SK-N-DZ (cell line): ENCODE results near the gene SGSM1.

Experiments
- DNase-seq: peaks from one replicate; pipeline ENCODE4 v3.0.0-alpha.2; 2015; ENCODE audit warnings: low spot score

SGSM1 gene

DNA sequence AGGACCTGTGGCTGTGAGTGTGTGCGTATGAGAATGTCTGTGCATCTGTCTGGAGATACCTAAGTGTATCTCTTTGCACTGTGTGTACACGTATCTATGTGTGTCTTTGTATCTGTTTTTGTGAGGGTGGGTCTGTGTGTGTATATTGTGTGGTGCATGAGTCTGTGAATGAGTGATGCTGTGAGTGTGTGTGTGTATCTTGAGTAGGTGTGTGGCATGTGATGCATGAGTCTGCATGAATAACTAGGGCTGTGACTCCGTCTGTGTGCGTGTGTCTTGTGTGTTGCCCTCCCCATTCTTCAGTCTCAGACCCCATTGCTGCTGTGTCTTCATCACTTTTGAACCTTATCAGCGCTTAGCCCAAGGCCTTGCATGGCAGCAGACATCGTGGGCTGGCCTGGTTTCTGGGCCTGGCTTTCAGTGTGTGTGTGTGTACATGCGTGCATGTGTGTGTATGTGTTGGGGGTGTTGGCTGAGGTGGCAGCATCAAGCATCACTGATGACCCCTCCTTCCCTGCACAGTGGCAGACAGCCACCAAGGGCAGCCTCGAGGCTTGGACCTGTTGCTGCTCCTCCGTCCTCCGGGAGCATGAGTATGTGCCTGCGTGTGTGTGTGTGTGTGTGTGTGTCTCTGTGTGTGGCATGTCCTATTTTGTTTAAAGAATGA is 1.4 kb downstream of the SGSM1 start:
- no peak for DNase-seq

DNA sequence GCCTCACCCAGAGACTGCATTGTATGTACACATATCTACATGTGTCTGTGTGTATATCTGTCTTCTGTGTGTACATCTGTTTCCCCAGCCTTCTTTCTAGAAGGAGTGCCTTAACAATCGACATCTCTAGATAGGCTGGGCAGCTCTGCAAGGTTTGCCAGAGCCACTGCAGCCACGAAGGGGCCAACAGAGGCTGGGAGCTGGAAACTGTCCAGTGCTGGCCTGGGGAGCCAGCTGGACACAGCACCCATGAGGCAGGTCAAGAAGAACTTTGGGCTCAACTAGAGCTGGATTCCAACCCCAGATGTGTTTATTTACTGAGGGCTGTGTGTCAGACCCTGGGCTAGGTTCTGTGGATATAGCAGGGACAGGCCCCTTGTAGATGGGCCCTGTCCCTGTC is 3.3 kb downstream of the SGSM1 start:
- DNase-seq: no peak

DNA sequence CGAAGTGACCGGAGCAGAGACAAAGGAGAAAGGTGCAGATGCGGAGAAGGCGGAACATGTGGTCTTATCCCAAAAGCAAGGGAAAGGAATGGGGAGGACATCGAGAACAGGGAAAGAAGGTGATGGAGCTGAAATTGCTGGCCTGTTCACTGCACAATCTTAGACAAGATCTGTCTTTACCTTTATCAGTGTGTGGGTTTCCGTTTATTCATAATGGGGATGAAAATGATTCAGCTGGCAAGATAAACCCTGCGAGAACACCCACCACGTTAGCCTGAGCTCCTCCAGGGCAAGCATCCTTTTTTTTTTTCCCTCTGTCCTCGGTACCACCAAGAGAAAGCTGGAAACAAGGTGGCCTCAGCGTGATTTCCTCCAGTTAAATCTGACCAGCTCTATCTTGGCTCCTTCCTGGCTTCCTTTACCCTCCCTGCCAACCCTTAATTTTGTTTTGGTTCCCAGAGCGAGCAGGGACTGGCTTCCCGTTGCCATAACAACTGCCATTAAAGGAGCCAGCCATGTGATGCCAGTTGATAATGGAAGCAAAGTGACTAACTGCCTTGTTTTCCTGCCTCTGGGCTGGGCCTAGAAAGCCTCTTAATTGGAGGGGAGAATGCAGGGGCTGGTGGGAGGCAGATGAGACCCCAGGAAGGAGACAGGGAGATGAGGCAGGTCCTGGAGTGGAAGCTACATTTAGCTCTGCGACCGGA is 4.2 kb downstream of the SGSM1 start:
- DNase-seq: peak; percentile 55

DNA sequence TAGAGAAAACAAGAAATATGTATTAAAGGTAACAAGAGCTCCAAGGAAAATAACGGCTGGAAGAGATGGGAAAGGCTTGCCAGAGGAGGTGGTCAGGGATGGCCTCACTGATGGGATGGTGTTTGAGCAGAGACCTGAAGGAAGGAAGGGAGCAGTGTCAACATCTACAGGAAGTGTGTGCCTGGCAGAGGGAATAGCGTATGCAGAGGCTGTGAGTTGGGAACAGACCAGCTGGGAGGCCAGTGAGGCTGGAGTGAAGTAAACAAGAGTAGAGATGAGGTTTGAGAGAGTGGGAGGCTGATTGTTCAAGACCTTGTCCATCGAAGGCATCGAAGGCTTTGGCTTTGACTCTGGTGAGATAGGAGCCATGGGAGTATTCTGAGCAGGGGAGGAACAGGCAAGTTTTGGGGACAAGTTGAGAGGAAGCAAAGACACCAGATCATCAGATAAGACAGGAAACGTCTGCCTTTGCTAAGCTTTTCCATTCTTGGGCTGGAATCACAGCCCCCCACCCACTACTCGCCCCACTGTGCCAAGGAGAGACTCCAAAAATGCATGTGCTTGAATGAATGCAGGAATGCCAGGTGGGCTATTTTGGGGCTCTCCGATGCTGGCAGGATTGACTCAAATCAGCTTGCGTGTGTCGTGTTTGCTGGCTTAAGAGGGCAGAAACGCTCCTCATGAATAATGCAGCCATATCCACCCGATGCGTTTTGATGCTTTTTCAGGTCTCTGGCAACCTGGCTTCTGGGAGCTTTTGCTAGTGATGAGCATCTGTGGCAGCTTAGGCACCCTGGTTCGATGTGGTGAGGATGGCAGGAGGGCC is 7.2 kb downstream of the SGSM1 start:
- no peak for DNase-seq

DNA sequence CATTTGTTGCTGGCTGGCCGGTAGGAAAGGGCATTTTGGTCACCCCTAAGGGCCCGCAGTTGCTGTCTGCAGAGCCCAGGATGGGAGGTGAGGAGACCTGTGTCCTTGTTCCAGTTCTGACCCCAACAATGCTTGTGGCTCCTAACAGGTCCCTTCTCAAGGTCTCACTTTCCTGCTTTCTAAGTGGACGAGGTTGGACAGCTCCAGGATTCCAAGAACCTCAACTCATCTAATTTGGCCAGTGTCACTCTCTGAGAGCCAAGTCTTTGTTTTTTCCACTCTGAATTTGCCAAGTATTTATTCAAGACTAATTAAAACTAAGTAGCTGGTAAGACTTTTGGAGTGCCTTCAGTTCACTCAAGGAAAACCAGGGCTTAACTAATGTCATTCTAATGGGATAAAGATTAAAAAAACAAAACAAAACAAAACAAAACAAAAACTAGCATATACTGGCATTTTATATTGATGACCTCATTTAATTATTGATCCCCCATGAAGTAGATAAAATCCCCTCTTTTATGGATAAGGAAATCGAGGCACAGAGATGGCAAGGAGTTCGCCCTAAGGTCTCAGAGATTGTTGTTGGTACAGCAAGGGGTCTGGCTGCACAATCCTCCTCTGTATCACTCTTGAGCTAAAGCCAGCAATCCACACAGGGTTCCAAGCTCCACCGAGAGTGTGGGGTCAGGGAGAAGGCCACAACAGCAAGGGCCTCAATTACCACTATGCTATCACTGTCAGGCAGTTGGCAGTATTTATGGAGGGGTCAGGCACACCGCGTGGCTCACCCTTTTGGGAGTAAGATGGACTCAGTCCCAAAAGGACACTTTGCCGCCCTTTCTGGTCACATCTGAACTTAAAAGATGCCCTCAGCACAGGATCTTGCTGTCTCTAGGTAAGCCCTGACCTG is 8.1 kb downstream of the SGSM1 start:
- DNase-seq: no peak

DNA sequence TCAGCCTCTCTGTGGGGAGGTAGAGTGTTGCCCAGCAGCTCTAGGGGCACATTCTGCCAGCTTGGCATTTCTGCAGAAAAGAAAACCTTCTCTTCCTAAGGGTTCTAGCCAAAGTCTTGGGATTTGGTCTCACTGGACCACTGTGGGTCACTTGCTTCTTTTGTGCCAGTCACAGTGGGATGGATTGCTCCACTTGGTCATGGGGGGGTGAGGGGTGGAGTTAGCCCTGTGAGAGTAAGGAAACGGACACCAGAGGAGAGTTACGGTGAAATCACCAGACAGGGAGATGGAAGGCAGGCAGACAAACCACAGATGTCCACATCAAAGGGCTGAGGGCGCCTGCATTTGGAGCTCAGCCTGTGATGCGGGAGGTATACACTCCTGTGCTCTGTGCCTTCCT is 10.8 kb downstream of the SGSM1 start:
- no peak for DNase-seq

DNA sequence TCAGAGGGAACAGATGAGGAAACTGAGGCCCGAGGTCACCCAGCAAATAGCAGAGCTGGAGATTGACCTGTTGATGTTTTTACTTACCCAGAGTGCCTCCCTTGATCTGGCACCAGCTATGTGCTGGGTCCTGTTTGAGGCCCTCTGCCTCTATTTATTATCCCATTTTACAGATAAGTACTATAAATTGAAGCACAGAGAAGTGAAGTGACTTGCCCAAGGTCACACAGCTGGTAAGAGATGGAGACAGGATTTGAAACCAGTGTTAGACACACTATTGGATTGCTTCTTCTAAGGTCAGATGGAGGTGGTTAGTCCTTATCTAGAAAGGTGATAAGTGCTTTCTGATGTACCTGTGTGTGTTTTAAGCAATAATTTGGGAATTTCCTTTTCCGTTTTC is 13.5 kb downstream of the SGSM1 start:
- DNase-seq: no peak

DNA sequence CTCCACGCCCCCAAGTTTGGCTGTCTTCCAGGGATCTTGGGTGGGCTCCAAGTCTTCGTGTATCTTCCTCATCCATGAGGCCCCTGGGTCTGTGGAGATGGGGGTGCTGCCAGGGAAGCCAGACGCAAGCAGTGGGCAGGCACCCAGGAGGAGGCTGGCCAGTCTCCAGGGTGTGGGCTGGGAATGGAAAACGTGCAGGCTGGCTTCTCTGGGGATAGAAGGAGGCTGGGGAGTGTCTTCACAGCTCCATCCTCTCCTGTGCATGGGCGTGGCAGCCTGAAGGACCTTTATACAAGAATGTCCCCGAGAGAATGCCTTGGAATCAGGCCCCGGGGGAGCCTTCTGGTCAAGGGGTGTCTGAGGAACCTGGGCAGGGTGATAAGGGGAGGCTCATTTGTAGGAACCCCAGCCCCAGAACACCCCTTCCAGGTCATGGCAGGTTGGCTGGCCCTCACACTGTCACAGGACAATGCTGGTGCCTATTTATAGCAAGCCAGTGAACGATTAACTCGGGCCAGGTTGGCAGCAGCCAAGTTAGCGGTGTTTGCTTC is 14.0 kb downstream of the SGSM1 start:
- DNase-seq: no peak

DNA sequence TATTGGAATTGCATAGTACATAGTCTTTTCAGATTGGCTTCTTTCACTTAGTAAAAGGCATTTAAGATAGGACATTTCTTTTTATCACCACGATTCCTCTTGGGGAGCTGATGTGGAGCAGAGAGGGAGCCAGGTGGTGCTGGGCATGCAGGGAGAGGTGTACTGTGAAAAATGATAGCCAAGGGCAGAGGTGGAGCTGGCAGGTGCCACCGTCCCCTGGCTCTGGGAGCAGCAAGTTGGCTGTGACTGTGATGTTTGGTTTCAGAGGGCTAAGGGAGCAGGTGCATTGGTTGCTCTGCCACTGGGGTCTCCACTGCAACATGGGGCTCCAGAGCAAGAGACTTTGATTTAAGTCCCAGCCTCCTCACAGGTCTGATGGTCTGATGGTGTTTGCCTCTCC is 16.5 kb downstream of the SGSM1 start:
- no peak for DNase-seq

DNA sequence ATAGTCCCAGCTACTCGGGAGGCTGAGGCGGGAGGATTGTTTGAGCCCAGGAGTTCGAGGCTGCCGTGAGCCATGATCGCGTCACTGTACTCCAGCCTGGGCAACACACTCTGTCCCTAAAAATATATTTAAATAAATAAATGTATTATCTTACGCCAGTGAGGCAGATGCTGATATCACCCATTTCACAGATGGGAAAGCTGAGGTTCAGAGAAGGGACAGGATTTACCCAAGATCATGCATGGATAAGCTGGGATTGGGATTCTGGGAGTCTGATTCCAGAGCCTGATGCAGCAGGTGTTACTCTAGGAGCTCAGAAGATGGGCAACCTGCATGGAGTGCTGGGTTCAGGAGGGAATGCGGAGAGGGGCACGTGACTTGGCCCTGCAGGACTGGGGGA is 17.8 kb downstream of the SGSM1 start:
- DNase-seq: no peak

DNA sequence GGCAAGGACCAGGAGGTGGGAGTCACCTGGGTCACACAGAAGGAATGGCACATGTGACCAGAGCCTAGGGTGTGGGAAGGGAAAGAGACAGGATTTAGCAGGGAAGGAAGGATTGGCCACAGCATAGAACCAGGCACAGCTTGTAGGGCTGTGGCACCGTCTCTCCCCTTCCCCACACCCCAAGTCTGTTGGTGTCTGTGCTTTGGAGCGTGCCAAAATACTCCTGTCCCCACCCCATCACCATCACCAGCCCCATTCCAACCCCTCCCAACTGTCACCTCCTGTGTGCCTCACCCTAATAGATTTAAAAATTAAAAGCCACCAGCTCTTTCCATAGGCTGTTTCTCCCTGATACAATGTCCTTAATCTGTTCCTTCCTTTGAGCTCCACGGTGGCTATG is 18.2 kb downstream of the SGSM1 start:
- no peak for DNase-seq

DNA sequence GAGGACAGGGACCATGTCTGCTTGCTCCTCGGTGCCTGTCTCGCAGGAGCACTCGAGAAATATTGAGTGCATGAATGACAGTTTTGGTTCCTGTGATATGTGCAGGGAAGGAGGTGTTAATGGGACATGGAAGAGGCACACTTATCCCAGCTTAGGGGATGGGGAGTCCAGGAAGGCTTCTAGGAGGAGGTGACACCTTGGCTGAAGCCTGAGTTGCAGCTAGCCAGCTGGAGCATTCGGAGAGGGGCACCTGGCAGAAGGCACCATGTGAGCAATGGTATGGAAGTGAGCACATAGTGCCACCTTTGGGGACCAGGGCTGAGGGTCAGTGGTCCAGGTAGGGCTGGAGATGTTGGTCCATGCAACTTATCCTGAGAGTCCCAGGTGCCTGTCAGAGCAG is 18.9 kb downstream of the SGSM1 start:
- no peak for DNase-seq

DNA sequence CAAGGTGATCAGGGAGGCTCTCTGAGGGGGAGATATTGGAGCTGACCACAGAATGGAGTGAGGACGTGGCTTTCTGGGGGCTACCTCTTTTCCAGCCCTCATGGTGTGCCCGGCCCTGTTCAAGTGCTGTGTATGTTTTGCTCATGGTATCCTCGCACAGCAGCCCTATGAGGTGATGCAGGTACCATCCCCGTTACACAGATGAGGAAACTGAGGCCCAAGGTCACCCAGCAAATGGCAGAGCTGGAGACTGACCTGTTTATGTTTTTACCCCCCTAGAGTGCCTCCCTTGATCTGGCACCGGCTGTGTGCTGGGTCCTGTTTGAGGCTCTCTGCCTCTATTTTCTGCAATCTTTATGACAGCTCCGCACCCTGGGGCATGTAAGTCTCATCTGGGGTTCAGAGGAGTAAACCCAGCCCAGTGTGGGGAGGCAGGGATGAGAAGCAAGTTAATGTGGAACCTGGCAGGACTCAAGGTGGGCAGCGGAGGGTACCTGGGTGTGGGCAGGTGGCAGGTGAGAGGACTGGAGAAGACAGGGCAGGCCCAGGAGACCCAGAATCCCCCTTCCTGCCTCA is 20.8 kb downstream of the SGSM1 start:
- DNase-seq: no peak

DNA sequence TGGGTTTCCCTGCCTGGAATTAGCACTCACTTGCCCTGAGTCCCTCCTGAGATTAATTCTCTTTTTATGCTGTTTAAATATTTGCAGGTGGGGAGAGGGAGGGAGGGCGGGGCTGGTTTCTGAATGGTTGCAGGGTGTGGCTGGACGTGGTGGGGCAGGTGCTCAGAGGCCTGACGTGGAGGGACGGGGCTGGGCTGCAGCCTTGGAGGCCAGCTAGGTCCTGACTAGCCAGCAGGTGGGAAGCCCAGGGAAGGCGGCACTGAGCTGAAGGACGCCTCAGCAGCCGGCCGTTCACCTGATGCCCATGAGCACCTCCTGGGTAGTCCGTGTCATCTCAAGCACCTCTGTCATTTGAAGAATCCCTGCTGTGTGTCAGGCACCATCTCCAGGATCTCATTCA is 21.3 kb downstream of the SGSM1 start:
- DNase-seq: no peak

DNA sequence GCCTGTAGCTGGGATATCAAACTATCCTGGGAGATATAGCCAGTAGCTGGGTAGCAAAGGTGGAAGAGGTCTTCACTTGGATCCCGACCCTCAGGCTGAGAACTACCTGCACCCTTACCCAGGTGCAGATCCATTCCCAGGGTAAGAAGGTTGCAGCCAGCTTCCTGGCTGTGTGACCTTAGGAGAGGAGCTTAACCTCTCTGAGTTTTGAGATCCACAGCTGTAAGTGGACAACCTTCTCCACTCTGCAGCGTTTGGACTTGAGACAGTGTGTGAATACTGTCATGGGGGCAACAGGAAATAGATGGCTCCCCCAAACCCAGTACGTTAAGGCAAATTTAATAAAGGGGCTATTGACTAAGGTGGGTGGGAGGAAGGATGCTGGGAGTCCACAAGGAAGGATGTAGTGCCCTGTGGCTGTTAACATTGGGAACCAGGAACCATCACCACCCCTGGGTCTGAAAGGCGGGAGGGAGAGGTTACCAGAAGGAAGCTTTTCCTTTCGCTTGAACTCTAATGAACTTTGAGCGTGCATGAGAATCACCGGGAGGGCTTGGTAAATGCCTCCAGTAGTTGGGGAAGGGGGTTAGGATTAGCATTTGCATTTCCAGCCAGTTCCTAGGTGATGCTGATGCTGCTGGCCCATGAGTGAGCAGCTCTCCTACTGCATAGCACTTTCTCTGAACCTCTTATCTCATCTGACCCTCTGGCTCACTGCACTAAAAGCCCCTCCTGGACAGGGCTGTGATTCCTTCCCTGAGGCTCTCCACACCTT is 24.4 kb downstream of the SGSM1 start:
- no peak for DNase-seq

DNA sequence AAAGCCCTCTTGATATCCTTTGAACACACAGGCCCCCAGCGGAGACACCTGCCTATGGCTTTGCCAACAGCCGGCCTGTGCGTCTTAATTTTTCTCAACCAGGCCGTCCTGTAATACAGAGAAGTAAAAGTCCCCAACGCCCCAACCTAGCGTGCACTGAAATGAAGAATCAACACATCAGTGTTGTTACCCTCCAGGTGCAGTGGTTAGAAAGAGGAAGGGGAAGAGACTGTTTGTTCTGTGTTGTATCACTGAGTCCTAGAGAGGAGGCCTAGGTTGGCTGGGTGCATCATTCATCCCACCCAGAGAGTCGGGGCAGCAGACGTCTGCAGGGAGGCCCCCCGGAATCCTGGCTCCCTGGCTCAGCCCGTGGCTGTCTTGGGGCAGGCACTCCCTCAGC is 25.7 kb downstream of the SGSM1 start:
- DNase-seq: no peak

DNA sequence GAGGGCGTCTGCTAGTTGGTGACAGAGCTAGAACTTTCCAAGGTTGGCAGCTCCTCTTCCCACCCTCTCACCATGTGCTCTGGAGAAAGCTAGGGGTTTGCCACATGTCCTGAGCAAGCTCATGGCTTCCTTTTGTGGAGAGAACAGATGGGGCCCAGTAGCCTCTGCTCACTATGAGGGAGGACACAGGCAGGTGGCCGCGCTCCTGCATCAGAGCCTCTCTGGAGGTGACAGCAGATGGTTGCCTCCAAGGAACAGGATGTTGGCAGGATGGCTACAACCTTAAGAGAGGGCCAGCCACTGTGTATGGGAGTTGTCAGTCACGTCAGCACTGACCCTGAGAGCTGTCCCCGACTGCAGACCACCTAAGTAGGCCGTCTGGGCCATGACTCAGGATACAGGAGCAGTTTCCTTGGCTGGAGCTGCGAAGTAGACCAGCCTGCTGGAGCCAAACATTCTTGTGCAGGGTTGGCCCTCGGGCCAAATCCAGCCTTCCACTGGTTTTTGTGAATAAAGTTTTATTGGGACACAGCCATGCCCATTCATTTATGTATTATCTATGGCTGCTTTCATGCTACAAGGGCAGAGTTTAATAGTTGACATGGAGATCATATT is 28.0 kb downstream of the SGSM1 start:
- DNase-seq: no peak

DNA sequence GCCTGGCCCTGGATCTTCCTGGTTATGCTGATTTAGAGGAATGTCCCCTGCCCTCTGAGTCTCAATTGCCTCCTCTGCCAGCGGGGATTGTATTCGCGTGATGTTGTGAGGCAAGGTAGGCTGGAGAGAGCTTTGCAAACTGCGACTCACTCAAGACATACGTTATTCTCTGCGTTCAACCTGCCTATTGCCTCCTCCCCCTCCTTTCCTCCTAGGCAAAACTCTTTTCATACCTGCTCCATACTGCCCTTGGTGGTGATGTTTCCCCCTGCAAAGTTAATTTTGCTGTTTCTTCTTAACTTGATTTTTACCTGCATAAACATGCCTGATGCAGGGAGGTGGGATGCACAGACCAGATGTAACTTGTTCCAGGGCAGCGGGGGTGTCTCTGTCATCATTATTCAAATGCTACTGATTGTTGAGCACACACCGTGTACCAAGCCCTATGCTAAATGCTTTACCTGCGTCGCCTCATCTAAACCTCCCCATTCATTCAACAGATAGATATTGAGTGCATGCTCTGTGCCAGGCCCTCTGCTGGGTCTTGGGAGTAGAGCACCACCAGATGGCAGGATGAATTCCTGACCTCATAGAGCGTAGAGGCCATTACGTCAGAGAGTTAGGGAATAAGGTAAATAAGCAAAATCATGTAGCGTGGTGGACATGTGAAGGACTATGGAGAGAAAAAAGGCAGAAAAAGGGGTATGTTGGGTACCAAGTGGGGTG is 29.0 kb downstream of the SGSM1 start:
- DNase-seq: no peak

DNA sequence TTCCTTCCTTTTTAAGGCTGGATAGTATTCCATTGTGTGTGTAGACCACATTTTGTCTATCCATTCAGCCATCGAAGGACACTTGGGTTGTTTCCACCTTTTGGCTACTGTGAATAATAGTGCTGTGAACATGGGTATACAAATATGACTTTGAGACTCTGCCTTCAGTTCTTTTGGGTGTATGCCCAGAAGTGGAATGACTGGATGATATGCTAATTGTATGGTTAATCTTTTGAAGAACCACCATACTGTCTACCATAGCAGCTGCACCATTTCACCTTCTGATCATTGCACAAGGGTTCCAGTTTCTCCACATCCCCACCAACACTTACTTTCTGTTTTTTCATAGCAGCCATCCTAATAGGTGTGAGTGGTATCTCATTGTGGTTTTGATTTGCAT is 30.3 kb downstream of the SGSM1 start:
- DNase-seq: no peak
